K562 (cell line): ENCODE data around the gene CD46. TPM values are rescaled to one million over a fixed set of nuclear protein-coding genes. Genes with fewer than 3 reads are reported as not detected.

Source experiments
- ATAC-seq: fragments of 200-7000 bp; cut with Tn5 transposase; 3 replicates; pipeline ENCODE4 v1.9.1; 2020; ENCODE audit warnings: moderate library complexity
- BruUV-seq: library from RNA; stranded (reverse); fragments of 400-500 nt; replicated peaks from 2 replicates; lab custom pipeline; 2021; lab: Mats Ljungman, UMichigan
- CTCF ChIA-PET: fragments of 300-600 bp; formaldehyde crosslinking; extraction: SDS; loops from one replicate; lab custom pipeline; 2021; ENCODE audit warnings: low intra/inter-chr PET ratio; lab: Yijun Ruan, JAX
- POLR2A ChIA-PET: fragments of 300-600, 350-650 bp; sonication (Branson Sonifier 250); formaldehyde crosslinking; extraction: SDS; loops from one replicate; lab custom pipeline; 2021; ENCODE audit warnings: antibody characterized with exemption, inconsistent platforms; lab: Yijun Ruan, JAX
- DNase-seq, 4 experiments: peaks; one replicate each; pipeline versions ENCODE4 v3.0.0 to v3.0.0-alpha.2; 2011 to 2018; ENCODE audit warnings: low spot score in 3 of 4, mixed read lengths in 3 of 4; ENCODE audit errors: extremely low read depth in 1 of 4
- FAIRE-seq: peaks from 2 replicates; lab custom pipeline; 2011; peaks lifted over from hg19 to GRCh38; lab: Jason Lieb, UNC
- H2AFZ ChIP-seq: 2 replicates; pipeline ENCODE4 v1.6.0; 2011; ENCODE audit warnings: low read depth, low read length, control low read depth, inconsistent platforms
- H3K27ac ChIP-seq: fragments of 200-600 bp; 3 replicates; pipeline ENCODE4 v1.8.0; 2011; ENCODE audit warnings: low read depth, mild to moderate bottlenecking, control low read depth, inconsistent platforms, low read length, moderate library complexity, mixed read lengths; ENCODE audit errors: extremely low read depth
- H3K27me3 ChIP-seq, 2 experiments: fragments of 300-600 bp in 1 of 2; 2 replicates in 1 of 2; 3 replicates in 1 of 2; pipeline versions ENCODE4 v1.6.0 to v1.8.0; 2011; ENCODE audit warnings: inconsistent platforms in 2 of 2, low read length in 2 of 2, mild to moderate bottlenecking in 1 of 2, mixed read lengths in 1 of 2, moderate library complexity in 1 of 2; ENCODE audit not compliant: control insufficient read depth in 2 of 2, insufficient read depth in 2 of 2
- H3K36me3 ChIP-seq: fragments of 300-600 bp; 3 replicates; pipeline ENCODE4 v1.8.0; 2011; ENCODE audit warnings: mild to moderate bottlenecking, low read length, inconsistent platforms; ENCODE audit not compliant: control insufficient read depth, insufficient read depth
- H3K4me1 ChIP-seq, 2 experiments: fragments of 200-600 bp in 1 of 2; replicated peaks in 1 of 2; 2 replicates in 1 of 2; 3 replicates in 1 of 2; pipeline versions ENCODE4 v1.5.1 to v1.8.0; 2011; ENCODE audit warnings: inconsistent platforms in 2 of 2, low read length in 2 of 2, mild to moderate bottlenecking in 1 of 2, mixed read lengths in 1 of 2, moderate library complexity in 1 of 2; ENCODE audit not compliant: control insufficient read depth in 2 of 2, insufficient read depth in 2 of 2
- H3K4me2 ChIP-seq: 2 replicates; pipeline ENCODE4 v1.6.1; 2011; ENCODE audit warnings: low read length, control low read depth, inconsistent platforms, mixed read lengths; ENCODE audit not compliant: insufficient read depth
- H3K4me3 ChIP-seq: fragments of 200-600 bp; sonication (generic), shearing (Covaris generic); 2 replicates; pipeline ENCODE4 v1.5.1; 2016; ENCODE audit warnings: control low read depth, inconsistent platforms
- H3K79me2 ChIP-seq: fragments of 200-600 bp; 3 replicates; pipeline ENCODE4 v1.8.0; 2011; ENCODE audit warnings: low read length, inconsistent platforms; ENCODE audit not compliant: control insufficient read depth, insufficient read depth
- H3K9ac ChIP-seq, 2 experiments: 2 replicates each; pipeline versions ENCODE4 v1.6.0 to v1.6.1; 2011; ENCODE audit warnings: low read depth in 2 of 2, low read length in 2 of 2, control low read depth in 1 of 2, inconsistent platforms in 1 of 2, mild to moderate bottlenecking in 1 of 2, mixed read lengths in 1 of 2; ENCODE audit not compliant: insufficient read depth in 1 of 2
- H3K9me1 ChIP-seq: one replicate; pipeline ENCODE4 v1.6.0; 2011; ENCODE audit warnings: inconsistent platforms, mild to moderate bottlenecking, low read length, moderate library complexity; ENCODE audit not compliant: control insufficient read depth, insufficient read depth
- H3K9me3 ChIP-seq: replicated peaks from 2 replicates; pipeline ENCODE4 v1.5.1; 2011; ENCODE audit warnings: low read depth, low read length, inconsistent platforms; ENCODE audit not compliant: control insufficient read depth, insufficient read depth
- H4K20me1 ChIP-seq: replicated peaks from 2 replicates; pipeline ENCODE4 v1.6.1; 2011; ENCODE audit warnings: low read length, inconsistent platforms, mixed read lengths; ENCODE audit not compliant: control insufficient read depth, insufficient read depth
- ARID1B ChIP-seq: fragments of 450-650 bp; IDR thresholded peaks from 2 replicates; pipeline ENCODE4 v1.6.1; 2016; ENCODE audit warnings: antibody characterized with exemption, mild to moderate bottlenecking, inconsistent platforms
- CAMTA2 ChIP-seq: fragments of 250-450 bp; sonication (Bioruptor Pico); conservative IDR thresholded peaks from 2 replicates; pipeline ENCODE4 v1.5.1; 2022
- SIRT6 ChIP-seq: IDR thresholded peaks from one replicate; pipeline ENCODE4 v1.6.1; 2012; ENCODE audit warnings: low read depth, mild to moderate bottlenecking, control low read depth, inconsistent platforms, low read length, moderate library complexity
- SPI1 ChIP-seq: IDR thresholded peaks from 2 replicates; pipeline ENCODE4 v1.6.1; 2011; ENCODE audit warnings: low read depth, low read length, control low read depth, borderline replicate concordance
- TAF9B ChIP-seq: fragments of 450-650 bp; IDR thresholded peaks from 2 replicates; pipeline ENCODE4 v1.6.1; 2018; ENCODE audit warnings: mild to moderate bottlenecking; ENCODE audit not compliant: partially characterized antibody
- ZBTB34 ChIP-seq: fragments of 250-450 bp; sonication (Bioruptor Pico); IDR thresholded peaks from 2 replicates; pipeline ENCODE4 v1.8.0; 2021; ENCODE audit warnings: mild to moderate bottlenecking, moderate library complexity
- ZMIZ1 ChIP-seq, 2 experiments: fragments of 150-350 bp in 1 of 2; IDR thresholded peaks; 2 replicates each; pipeline ENCODE4 v1.6.1; 2012 to 2016; ENCODE audit warnings: low read depth in 2 of 2, low read length in 2 of 2, mild to moderate bottlenecking in 1 of 2, moderate library complexity in 1 of 2
- WGBS: fragments of 100-300 bp; shearing (Covaris generic); methylation state at CpG from one replicate; pipeline ENCODE4 v1.1.6; 2016; ENCODE audit warnings: low coverage, mixed read lengths; ENCODE audit not compliant: insufficient coverage; ENCODE audit errors: missing lambda C conversion rate; 5-methylcytosine and 5-hydroxymethylcytosine counted together
- in situ Hi-C: fragments of 300-500 bp; cut with MboI; formaldehyde crosslinking; loops from 4 replicates; pipeline ENCODE4 v1.15.0; 2018; ENCODE audit warnings: inconsistent platforms, mixed read lengths
- intact Hi-C: fragments of 100-400 bp; cut with micrococcal nuclease; formaldehyde crosslinking; loops from 2 replicates; pipeline ENCODE4 v1.14.2; 2022
- polyA plus RNA-seq, 8 experiments: library from polyadenylated mRNA; depleted of rRNA in 4 of 8; stranded (reverse) in 5 of 8; unstranded in 3 of 8; fragments of >200 nt; fragmentation: Nextera tagmentation in 2 of 8; fragmentation: Illumina TruSeq in 1 of 8; extraction: Ambion mirVana in 2 of 8; extraction: Trizol in 1 of 8; gene quantifications; 2 replicates each; pipeline versions ENCODE4 v1.2.1 to v1.2.3, GENCODE V29; 2011 to 2014; ENCODE audit warnings: inconsistent platforms in 1 of 8, missing spikeins in 1 of 8
- total RNA-seq, 7 experiments: library from RNA; depleted of rRNA in 6 of 7; stranded (reverse); fragments of >200 nt in 6 of 7; fragmentation: Illumina TruSeq in 2 of 7; extraction: Trizol in 2 of 7; gene quantifications; 2 replicates each; pipeline versions ENCODE4 v1.2.1 to v1.2.3, GENCODE V29; 2011 to 2021; ENCODE audit warnings: low replicate concordance in 1 of 7

CD46 gene
- total and polyA plus RNA-seq, 9 of the 15 experiments (the other 6 are each of a cell fraction or from before 2014, with no cell fraction given): 87.9 to 374 (median 156) TPM

- Histone ChIP-seq H3K4me3 (no peak overlapping the region), H3K36me3 (peaks cover 2% of the 10 kb centered on the region; the same call in 2 of the 3 replicates), H3K9ac (no peak overlapping the region), H3K9me3 (no peaks in the 10 kb centered on the region), H3K27ac (no peak overlapping the region), H3K4me1 (peaks cover 9 to 15% of the 10 kb centered on the region in 2 experiments), H3K79me2 (peaks cover 7% of the 10 kb centered on the region; the same call in 1 of the 3 replicates), H3K27me3 (no peaks in the 10 kb centered on the region), H2AFZ (no peak overlapping the region), H3K9me1 (no peaks in the 10 kb centered on the region), H3K4me2 (no peak overlapping the region), H4K20me1 (no peaks in the 10 kb centered on the region)
- 28% methylated on average over 1 of the region's 1 CpG for WGBS
- FAIRE-seq: no peak
- CTCF ChIA-PET: no interaction called here
- intact Hi-C loops: no loop called here
- POLR2A ChIA-PET: interaction anchor here (0.6 to 2.4 kb wide), 5 partner anchors 10 to 347 kb away, joined by 3 to 9 read pairs (median 3); no protein-coding TSS in a partner anchor
- in situ Hi-C loops: no loop called here
- no peak for ATAC-seq
- TF ChIP-seq SPI1 (0 out of 2 replicates have a peak, but pooled peaks have one; percentile 24), TAF9B (no peak), ARID1B (no peak)
- no peak for DNase-seq
- BruUV-seq: no TSS peak
Measured at GRCh38 chr1:207841293-207841692, 89.4 kb downstream of the CD46 start.

GRCh38 chr1:207841901-207842300, 90.0 kb downstream of the CD46 start:
- POLR2A ChIA-PET: interaction anchor here (0.7 to 2.4 kb wide), 6 partner anchors 11 to 382 kb away, joined by 3 to 9 read pairs (median 4); no protein-coding TSS in a partner anchor
- peaks cover 7% of the 10 kb centered on the region; the same call in 2 of the 3 replicates for H3K79me2 ChIP-seq

More at GRCh38 chr1:207841901-207842300, 90.0 kb downstream of the CD46 start:
- ATAC-seq: no peak
- WGBS: 40% methylated on average over 4 of the region's 4 CpGs
- no TSS peak for BruUV-seq
- Histone ChIP-seq H2AFZ (no peak overlapping the region), H3K9me1 (no peaks in the 10 kb centered on the region), H3K4me1 (peaks cover 9 to 15% of the 10 kb centered on the region in 2 experiments), H3K9ac (0 out of 4 replicates have a peak overlapping the region, but pooled peaks of 1 of the 2 experiments have one; percentile 42), H4K20me1 (no peaks in the 10 kb centered on the region), H3K4me3 (no peak overlapping the region), H3K9me3 (no peaks in the 10 kb centered on the region), H3K4me2 (no peak overlapping the region), H3K27ac (no peak overlapping the region), H3K27me3 (no peaks in the 10 kb centered on the region), H3K36me3 (peaks cover 2% of the 10 kb centered on the region; the same call in 2 of the 3 replicates)
- TF ChIP-seq SIRT6 (no peak), ZBTB34 (no peak), ZMIZ1 (IDR thresholded peaks at IDR 0.05; ENCODE audit: low read depth in 2 of 2, low read length in 2 of 2) (no peak), CAMTA2 (CRISPR knock-in tag) (no peak)
- in situ Hi-C loops (no loop called here), intact Hi-C loops (no loop called here)
- DNase-seq: no peak
- CTCF ChIA-PET: no interaction called here
- FAIRE-seq: no peak
